Measurements from ENCODE around the gene CCL20.
"Not testable (repeated sequence)": the region's sequence is repeated elsewhere in the genome, so short reads cannot be mapped to it uniquely, and the experiment has no call there.

The CCL20 gene

GRCh38 chr2:227813562-227814353 lies at the start of gene CCL20:
Gene CCL20, plus strand, starts transcription at chr2:227813842. Its CDS starts 70 bp downstream, at chr2:227813912.
- H3K27ac ChIP-seq, result no peak within 1 kb of the TSS
- no peak for DNase-seq (ENCODE audit: low read depth, low spot score)

- H3K27ac ChIP-seq, result no peak overlapping the region
- no peak for DNase-seq (ENCODE audit: low read depth, low spot score)
Observed at GRCh38 chr2:227765788-227766372, 47.8 kb upstream of the CCL20 start.

GRCh38 chr2:227766373-227766883 lies 47.2 kb upstream of the CCL20 start:
- H3K27ac ChIP-seq, result no peak overlapping the region
- no peak for DNase-seq (ENCODE audit: low read depth, low spot score)

GRCh38 chr2:227767830-227768229 lies 45.8 kb upstream of the CCL20 start:
- H3K27ac ChIP-seq, result no peak overlapping the region
- DNase-seq (ENCODE audit: low read depth, low spot score), result no peak

- no peak overlapping the region for H3K27ac ChIP-seq
- DNase-seq (ENCODE audit: low read depth, low spot score), result no peak
Observed at GRCh38 chr2:227772197-227772661, 41.4 kb upstream of the CCL20 start.

- no peak for DNase-seq (ENCODE audit: low read depth, low spot score)
- H3K27ac ChIP-seq, result no peak overlapping the region
Observed at GRCh38 chr2:227772932-227773331, 40.7 kb upstream of the CCL20 start.

GRCh38 chr2:227774011-227774624 lies 39.5 kb upstream of the CCL20 start:
- DNase-seq (ENCODE audit: low read depth, low spot score), result no peak
- no peak overlapping the region for H3K27ac ChIP-seq

GRCh38 chr2:227774895-227775842 lies 38.5 kb upstream of the CCL20 start:
- H3K27ac ChIP-seq, result no peak overlapping the region
- DNase-seq (ENCODE audit: low read depth, low spot score), result no peak

- DNase-seq (ENCODE audit: low read depth, low spot score), result peak; percentile 40
Observed at GRCh38 chr2:227780981-227781615, 32.5 kb upstream of the CCL20 start.

GRCh38 chr2:227781841-227782240 lies 31.8 kb upstream of the CCL20 start:
- H3K27ac ChIP-seq, result no peak overlapping the region
- no peak for DNase-seq (ENCODE audit: low read depth, low spot score)

More at GRCh38 chr2:227780981-227781615, 32.5 kb upstream of the CCL20 start:
- no peak overlapping the region for H3K27ac ChIP-seq

GRCh38 chr2:227782804-227783203 lies 30.8 kb upstream of the CCL20 start:
- no peak for DNase-seq (ENCODE audit: low read depth, low spot score)
- no peak overlapping the region for H3K27ac ChIP-seq

- no peak overlapping the region for H3K27ac ChIP-seq
- DNase-seq (ENCODE audit: low read depth, low spot score), result no peak
Observed at GRCh38 chr2:227783404-227784138, 30.1 kb upstream of the CCL20 start.

GRCh38 chr2:227785293-227785692 lies 28.3 kb upstream of the CCL20 start:
- no peak for DNase-seq (ENCODE audit: low read depth, low spot score)
- H3K27ac ChIP-seq, result no peak overlapping the region

GRCh38 chr2:227788561-227789018 lies 25.1 kb upstream of the CCL20 start:
- H3K27ac ChIP-seq, result peak overlapping the region; percentile 62

GRCh38 chr2:227789803-227790202 lies 23.8 kb upstream of the CCL20 start:
- H3K27ac ChIP-seq, result no peak overlapping the region
- DNase-seq (ENCODE audit: low read depth, low spot score), result no peak

More at GRCh38 chr2:227788561-227789018, 25.1 kb upstream of the CCL20 start:
- peak; percentile 73 for DNase-seq (ENCODE audit: low read depth, low spot score)

GRCh38 chr2:227793148-227793712 lies 20.4 kb upstream of the CCL20 start:
- DNase-seq (ENCODE audit: low read depth, low spot score), result no peak
- no peak overlapping the region for H3K27ac ChIP-seq

- peak; percentile 29 for DNase-seq (ENCODE audit: low read depth, low spot score)
- H3K27ac ChIP-seq, result peak overlapping the region; percentile 1
Observed at GRCh38 chr2:227796045-227796711, 17.5 kb upstream of the CCL20 start.

GRCh38 chr2:227796768-227797167 lies 16.9 kb upstream of the CCL20 start:
- peak overlapping the region; percentile 1 for H3K27ac ChIP-seq
- DNase-seq (ENCODE audit: low read depth, low spot score), result not testable (repeated sequence)

Data from epithelial cell of prostate (primary cell).